GM12892 (cell line): Measurements from ENCODE around the gene CIT.

Experiments
- POLR2A ChIP-seq: IDR thresholded peaks from 2 replicates; pipeline ENCODE4 v1.6.1; 2011; ENCODE audit warnings: low read depth, low read length, control low read depth
- POLR2AphosphoS5 ChIP-seq: IDR thresholded peaks from 2 replicates; pipeline ENCODE4 v1.6.1; 2011; ENCODE audit warnings: low read depth, low read length, control low read depth

DNA sequence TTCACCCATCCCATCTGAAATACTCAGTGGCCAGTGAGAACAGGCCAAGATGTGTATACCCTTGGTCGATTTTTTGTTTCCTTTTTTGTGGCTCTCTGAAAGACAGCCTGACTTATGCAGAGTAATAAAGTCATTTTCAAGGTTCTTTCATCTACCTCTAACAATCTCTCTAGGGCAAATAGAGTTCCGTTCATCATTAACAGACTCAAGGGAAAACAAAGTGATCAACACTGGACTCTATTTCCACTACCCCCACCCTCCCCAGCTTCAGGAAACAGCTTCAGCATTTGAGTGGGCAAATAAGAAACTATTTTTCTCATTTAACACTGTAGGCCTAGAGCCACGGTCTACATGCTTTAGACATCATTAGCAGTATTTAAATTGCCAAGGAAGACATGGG, 193.3 kb downstream of the CIT start:
- no peak for TF ChIP-seq POLR2AphosphoS5
- no peak for TF ChIP-seq POLR2A
